ENCODE results near the gene LMX1A. TPM values are rescaled to one million over a fixed set of nuclear protein-coding genes. Genes with fewer than 3 reads are reported as not detected.

LMX1A gene
- total RNA-seq, 1 experiment from 2014 or later: not detected

DNA sequence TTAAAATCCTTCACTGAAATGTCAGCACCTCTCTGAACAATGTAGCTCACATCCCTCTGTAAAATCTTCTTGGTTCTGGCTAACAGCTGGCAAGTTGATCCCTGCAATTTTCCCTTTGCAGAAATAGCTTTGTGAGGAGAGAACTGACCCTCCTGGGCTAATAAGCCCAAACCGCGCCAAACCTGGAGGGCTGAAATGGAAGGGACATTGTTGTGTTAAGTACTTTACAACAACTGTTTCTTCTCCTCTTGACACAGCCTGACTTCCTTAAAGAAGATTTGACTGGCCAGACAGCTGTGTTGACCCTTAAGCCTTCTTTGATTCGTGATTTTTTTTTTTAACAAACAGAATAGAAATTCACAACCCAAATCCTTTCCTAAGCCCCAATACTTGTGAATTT lies 5.7 kb downstream of the LMX1A start:
- Histone ChIP-seq H3K27ac (ENCODE audit: low read depth, low read length, poor library complexity, severe bottlenecking) (no peak overlapping the region), H3K4me1 (ENCODE audit: insufficient read depth, low read length, poor library complexity, severe bottlenecking) (peaks cover 2% of the 10 kb centered on the region), H3K27me3 (replicated peaks; ENCODE audit: insufficient read depth, low read depth, low read length, poor library complexity) (peaks cover 97% of the 10 kb centered on the region), H3K36me3 (ENCODE audit: insufficient read depth, low read length, poor library complexity, severe bottlenecking) (no peaks in the 10 kb centered on the region), H3K9me3 (ENCODE audit: low read depth, low read length, poor library complexity, severe bottlenecking) (no peaks in the 10 kb centered on the region), H3K4me3 (ENCODE audit: low read depth, low read length, poor library complexity, severe bottlenecking) (no peak overlapping the region)
- no TSS peak for BruUV-seq (replicated peaks)
- TF ChIP-seq EZH2 (IDR thresholded peaks at IDR 0.05; ENCODE audit: borderline replicate concordance, low read depth, low read length, poor library complexity, severe bottlenecking): no peak
- TF ChIP-seq, protein P1, sequence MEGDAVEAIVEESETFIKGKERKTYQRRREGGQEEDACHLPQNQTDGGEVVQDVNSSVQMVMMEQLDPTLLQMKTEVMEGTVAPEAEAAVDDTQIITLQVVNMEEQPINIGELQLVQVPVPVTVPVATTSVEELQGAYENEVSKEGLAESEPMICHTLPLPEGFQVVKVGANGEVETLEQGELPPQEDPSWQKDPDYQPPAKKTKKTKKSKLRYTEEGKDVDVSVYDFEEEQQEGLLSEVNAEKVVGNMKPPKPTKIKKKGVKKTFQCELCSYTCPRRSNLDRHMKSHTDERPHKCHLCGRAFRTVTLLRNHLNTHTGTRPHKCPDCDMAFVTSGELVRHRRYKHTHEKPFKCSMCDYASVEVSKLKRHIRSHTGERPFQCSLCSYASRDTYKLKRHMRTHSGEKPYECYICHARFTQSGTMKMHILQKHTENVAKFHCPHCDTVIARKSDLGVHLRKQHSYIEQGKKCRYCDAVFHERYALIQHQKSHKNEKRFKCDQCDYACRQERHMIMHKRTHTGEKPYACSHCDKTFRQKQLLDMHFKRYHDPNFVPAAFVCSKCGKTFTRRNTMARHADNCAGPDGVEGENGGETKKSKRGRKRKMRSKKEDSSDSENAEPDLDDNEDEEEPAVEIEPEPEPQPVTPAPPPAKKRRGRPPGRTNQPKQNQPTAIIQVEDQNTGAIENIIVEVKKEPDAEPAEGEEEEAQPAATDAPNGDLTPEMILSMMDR (conservative IDR thresholded peaks at IDR 0.05; ENCODE audit: low read depth, low read length): no peak
- intact Hi-C loops (cut with micrococcal nuclease; ENCODE audit: unreplicated experiment): no loop called here
- ChIA-PET CTCF (interaction anchor here (0.9 kb wide), 1 partner anchor 17 kb away, joined by 5 read pairs; no protein-coding TSS in a partner anchor), POLR2A (ENCODE audit: low non-redundant PET) (no interaction called here)
- DNase-seq (ENCODE audit: low spot score): no peak

DNA sequence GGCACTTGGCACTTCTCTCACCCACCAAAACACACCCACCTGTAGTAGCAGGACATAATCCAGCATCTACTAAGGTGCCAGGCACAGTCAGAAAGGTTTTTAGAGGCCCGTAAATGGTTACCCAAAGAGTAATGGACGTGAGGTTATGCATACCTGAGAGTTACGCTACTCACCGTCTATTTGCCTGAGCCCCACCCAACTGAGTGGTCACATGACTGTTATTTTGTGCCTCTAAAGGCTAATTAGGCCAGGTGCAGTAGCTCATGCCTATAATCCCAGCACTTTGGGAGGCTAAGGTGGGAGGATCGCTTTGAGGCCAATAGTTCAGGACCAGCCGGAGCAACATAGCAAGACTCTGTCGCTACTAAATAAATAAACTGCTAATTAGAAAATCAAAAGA lies 11.0 kb downstream of the LMX1A start:
- no peak for DNase-seq (ENCODE audit: low spot score)
- intact Hi-C loops (cut with micrococcal nuclease; ENCODE audit: unreplicated experiment): no loop called here
- peaks cover 8% of the 10 kb centered on the region for H3K4me1 ChIP-seq (ENCODE audit: insufficient read depth, low read length, poor library complexity, severe bottlenecking)

DNA sequence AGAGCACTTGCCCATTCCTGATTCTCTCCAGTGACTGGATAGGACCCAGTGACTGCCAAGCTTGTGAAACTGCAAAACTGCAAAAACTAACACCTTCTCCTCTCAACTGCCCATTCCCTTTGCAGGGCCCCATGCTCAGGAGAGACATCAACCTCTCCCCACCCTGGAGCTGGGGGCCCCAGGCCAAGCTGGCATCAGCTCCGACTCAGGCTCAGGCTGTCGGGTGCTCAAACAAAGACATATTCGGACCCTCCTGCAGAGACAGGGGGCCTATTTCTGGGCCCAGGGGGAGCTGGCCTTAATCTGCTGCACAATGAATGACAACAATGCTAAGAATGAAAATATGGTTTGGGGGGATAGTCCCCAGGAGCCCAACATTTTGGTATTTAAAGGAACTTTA lies 11.8 kb downstream of the LMX1A start:
- CTCF ChIA-PET: interaction anchor here (0.8 to 1.5 kb wide), 2 partner anchors 23 to 93 kb away, joined by 4 to 5 read pairs; no protein-coding TSS in a partner anchor
- POLR2A ChIA-PET (ENCODE audit: low non-redundant PET): no interaction called here
- TF ChIP-seq, protein P1 (conservative IDR thresholded peaks at IDR 0.05; ENCODE audit: low read depth, low read length): no peak
- no peak for TF ChIP-seq EZH2 (IDR thresholded peaks at IDR 0.05; ENCODE audit: borderline replicate concordance, low read depth, low read length, poor library complexity, severe bottlenecking)
- Histone ChIP-seq H3K27ac (ENCODE audit: low read depth, low read length, poor library complexity, severe bottlenecking) (no peak overlapping the region), H3K27me3 (replicated peaks; ENCODE audit: insufficient read depth, low read depth, low read length, poor library complexity) (peaks cover 54% of the 10 kb centered on the region), H3K9me3 (ENCODE audit: low read depth, low read length, poor library complexity, severe bottlenecking) (no peaks in the 10 kb centered on the region), H3K4me3 (ENCODE audit: low read depth, low read length, poor library complexity, severe bottlenecking) (no peak overlapping the region), H3K4me1 (ENCODE audit: insufficient read depth, low read length, poor library complexity, severe bottlenecking) (peaks cover 8% of the 10 kb centered on the region), H3K36me3 (ENCODE audit: insufficient read depth, low read length, poor library complexity, severe bottlenecking) (no peaks in the 10 kb centered on the region)
- no TSS peak for BruUV-seq (replicated peaks)
- no peak for DNase-seq (ENCODE audit: low spot score)
- intact Hi-C loops (cut with micrococcal nuclease; ENCODE audit: unreplicated experiment): no loop called here

More for the DNA sequence above, 11.0 kb downstream of the LMX1A start:
- CTCF ChIA-PET: interaction anchor here (0.8 kb wide), 1 partner anchor 94 kb away, joined by 4 read pairs; no protein-coding TSS in a partner anchor
- TF ChIP-seq, protein P1 (conservative IDR thresholded peaks at IDR 0.05; ENCODE audit: low read depth, low read length): no peak
- no peak for TF ChIP-seq EZH2 (IDR thresholded peaks at IDR 0.05; ENCODE audit: borderline replicate concordance, low read depth, low read length, poor library complexity, severe bottlenecking)
- no peak overlapping the region for H3K27ac ChIP-seq (ENCODE audit: low read depth, low read length, poor library complexity, severe bottlenecking)
- no peaks in the 10 kb centered on the region for H3K36me3 ChIP-seq (ENCODE audit: insufficient read depth, low read length, poor library complexity, severe bottlenecking)
- no TSS peak for BruUV-seq (replicated peaks)
- POLR2A ChIA-PET (ENCODE audit: low non-redundant PET): no interaction called here
- peaks cover 62% of the 10 kb centered on the region for H3K27me3 ChIP-seq (replicated peaks; ENCODE audit: insufficient read depth, low read depth, low read length, poor library complexity)
- H3K9me3 ChIP-seq (ENCODE audit: low read depth, low read length, poor library complexity, severe bottlenecking): no peaks in the 10 kb centered on the region
- no peak overlapping the region for H3K4me3 ChIP-seq (ENCODE audit: low read depth, low read length, poor library complexity, severe bottlenecking)
